Muscle layer of colon (tissue), 2 donors: ENCODE measurements around the gene VAMP5.
"Not testable (repeated sequence)": the region's sequence is repeated elsewhere in the genome, so short reads cannot be mapped to it uniquely, and the experiment has no call there.

Experiments
- H3K27ac ChIP-seq: one replicate; pipeline ENCODE4 v1.7.0; 2013; ENCODE audit warnings: low read depth, mild to moderate bottlenecking, low read length, moderate library complexity
- H3K27me3 ChIP-seq, 2 donors: one replicate each; pipeline ENCODE4 v1.7.0; 2013; ENCODE audit warnings: low read length in 2 of 2, mild to moderate bottlenecking in 2 of 2; ENCODE audit not compliant: insufficient read depth in 2 of 2, control insufficient read depth in 1 of 2
- H3K36me3 ChIP-seq: one replicate; pipeline ENCODE4 v1.7.0; 2013; ENCODE audit warnings: mild to moderate bottlenecking, low read length; ENCODE audit not compliant: insufficient read depth
- H3K4me1 ChIP-seq: one replicate; pipeline ENCODE4 v1.7.0; 2013; ENCODE audit warnings: mild to moderate bottlenecking, low read length; ENCODE audit not compliant: insufficient read depth
- H3K4me3 ChIP-seq, 2 donors: one replicate each; pipeline ENCODE4 v1.7.0; 2013; ENCODE audit warnings: low read length in 2 of 2, low read depth in 1 of 2, mild to moderate bottlenecking in 1 of 2, moderate library complexity in 1 of 2
- H3K9ac ChIP-seq: one replicate; pipeline ENCODE4 v1.7.0; 2013; ENCODE audit warnings: low read length
- H3K9me3 ChIP-seq: one replicate; pipeline ENCODE4 v1.7.0; 2013; ENCODE audit warnings: mild to moderate bottlenecking, low read length
- donor health status: abdominal sarcoma.
- donor health status: Adenocarcinoma of cecum.

Gene VAMP5

GRCh38 chr2:85544254-85544691 lies 40.0 kb upstream of the VAMP5 start:
- H3K27me3 ChIP-seq, H3K9me3 ChIP-seq, H3K4me3 ChIP-seq, H3K9ac ChIP-seq, H3K27ac ChIP-seq: not testable (repeated sequence)
- H3K4me1 ChIP-seq, result peaks cover 36% of the 10 kb centered on the region
- H3K36me3 ChIP-seq, result peaks cover 58% of the 10 kb centered on the region

GRCh38 chr2:85544915-85545779 lies 39.1 kb upstream of the VAMP5 start:
- peaks cover 64% of the 10 kb centered on the region for H3K36me3 ChIP-seq
- H3K27ac ChIP-seq, H3K9ac ChIP-seq: not testable (repeated sequence)

GRCh38 chr2:85545780-85546240 lies 38.4 kb upstream of the VAMP5 start:
- no peak overlapping the region for H3K4me3 ChIP-seq
- H3K4me1 ChIP-seq, result peaks cover 32% of the 10 kb centered on the region
- peaks cover 68% of the 10 kb centered on the region for H3K36me3 ChIP-seq
- no peak overlapping the region for H3K27ac ChIP-seq
- H3K9ac ChIP-seq, result no peak overlapping the region
- H3K27me3 ChIP-seq, result no peaks in the 10 kb centered on the region
- H3K9me3 ChIP-seq, result no peaks in the 10 kb centered on the region

More at GRCh38 chr2:85544915-85545779, 39.1 kb upstream of the VAMP5 start:
- H3K9me3 ChIP-seq, H3K27me3 ChIP-seq, H3K4me3 ChIP-seq: not testable (repeated sequence)
- H3K4me1 ChIP-seq, result peaks cover 36% of the 10 kb centered on the region

GRCh38 chr2:85547089-85547858 lies 37.0 kb upstream of the VAMP5 start:
- Histone ChIP-seq H3K27me3 (no peaks in the 10 kb centered on the region), H3K9me3 (no peaks in the 10 kb centered on the region), H3K9ac (no peak overlapping the region), H3K4me1 (peaks cover 17% of the 10 kb centered on the region), H3K27ac (no peak overlapping the region), H3K4me3 (no peak overlapping the region), H3K36me3 (peaks cover 66% of the 10 kb centered on the region)

GRCh38 chr2:85547859-85548607 lies 36.2 kb upstream of the VAMP5 start:
- Histone ChIP-seq H3K9ac (no peak overlapping the region), H3K36me3 (peaks cover 66% of the 10 kb centered on the region), H3K27ac (no peak overlapping the region), H3K27me3 (no peaks in the 10 kb centered on the region), H3K4me3 (no peak overlapping the region), H3K9me3 (no peaks in the 10 kb centered on the region), H3K4me1 (peaks cover 10% of the 10 kb centered on the region)

GRCh38 chr2:85548608-85548900 lies 35.7 kb upstream of the VAMP5 start:
- H3K9ac ChIP-seq, result no peak overlapping the region
- peaks cover 8% of the 10 kb centered on the region for H3K4me1 ChIP-seq
- no peak overlapping the region for H3K4me3 ChIP-seq
- H3K36me3 ChIP-seq, result peaks cover 66% of the 10 kb centered on the region
- no peaks in the 10 kb centered on the region for H3K27me3 ChIP-seq
- no peaks in the 10 kb centered on the region for H3K9me3 ChIP-seq
- no peak overlapping the region for H3K27ac ChIP-seq

GRCh38 chr2:85549095-85549494 lies 35.1 kb upstream of the VAMP5 start:
- H3K27me3 ChIP-seq, result no peaks in the 10 kb centered on the region
- H3K27ac ChIP-seq, result no peak overlapping the region
- H3K9me3 ChIP-seq, result no peaks in the 10 kb centered on the region
- H3K4me1 ChIP-seq, result peaks cover 7% of the 10 kb centered on the region
- H3K9ac ChIP-seq, result no peak overlapping the region
- H3K4me3 ChIP-seq, result no peak overlapping the region
- peaks cover 64% of the 10 kb centered on the region for H3K36me3 ChIP-seq

GRCh38 chr2:85549826-85550225 lies 34.4 kb upstream of the VAMP5 start:
- Histone ChIP-seq H3K4me3 (no peak overlapping the region), H3K4me1 (no peaks in the 10 kb centered on the region), H3K36me3 (peaks cover 65% of the 10 kb centered on the region), H3K27ac (no peak overlapping the region), H3K9me3 (no peaks in the 10 kb centered on the region), H3K27me3 (no peaks in the 10 kb centered on the region), H3K9ac (peak overlapping the region; percentile 10)

GRCh38 chr2:85550486-85550885 lies 33.7 kb upstream of the VAMP5 start:
- Histone ChIP-seq H3K9ac (peak overlapping the region; percentile 10), H3K9me3 (no peaks in the 10 kb centered on the region), H3K4me1 (no peaks in the 10 kb centered on the region), H3K36me3 (peaks cover 66% of the 10 kb centered on the region), H3K4me3 (no peak overlapping the region), H3K27ac (no peak overlapping the region), H3K27me3 (no peaks in the 10 kb centered on the region)

GRCh38 chr2:85551698-85552678 lies 32.2 kb upstream of the VAMP5 start:
- no peak overlapping the region for H3K9ac ChIP-seq
- H3K4me1 ChIP-seq, result no peaks in the 10 kb centered on the region
- H3K36me3 ChIP-seq, result peaks cover 60% of the 10 kb centered on the region
- H3K27me3 ChIP-seq, result no peaks in the 10 kb centered on the region
- H3K4me3 ChIP-seq, result no peak overlapping the region
- no peak overlapping the region for H3K27ac ChIP-seq
- no peaks in the 10 kb centered on the region for H3K9me3 ChIP-seq
